ENCODE data around the gene PDZK1. TPM values are rescaled to one million over a fixed set of nuclear protein-coding genes. Genes with fewer than 3 reads are reported as not detected.

The PDZK1 gene
- total and polyA plus RNA-seq, 2 of the 8 experiments (the other 6 are each of a cell fraction or from before 2014, with no cell fraction given), result 0.17 TPM; not detected in 1

- no peak for DNase-seq (ENCODE audit: low read depth in 1 of 2, low spot score in 2 of 2)
- Histone ChIP-seq H3K4me1 (replicated peaks in 1 of 4; ENCODE audit: control insufficient read depth in 3 of 4, insufficient read depth in 4 of 4, low read length in 3 of 4) (peaks cover 0 to 10% (median 5%) of the 10 kb centered on the region in 4 experiments; a peak in 6 of 7 replicates), H3K27ac (ENCODE audit: low read depth, low read length) (no peak overlapping the region), H2BK5ac (ENCODE audit: low read depth, low read length) (no peak overlapping the region), H3K4me3 (ENCODE audit: extremely low read depth in 1 of 4, insufficient read depth in 2 of 4, low read depth in 3 of 4, low read length in 4 of 4) (no peak overlapping the region), H3K56ac (replicated peaks; ENCODE audit: insufficient read length, low read depth, low read length) (no peak overlapping the region), H4K20me1 (replicated peaks in 1 of 2; ENCODE audit: control insufficient read depth in 1 of 2, insufficient read depth in 2 of 2, low read length in 2 of 2) (no peaks in the 10 kb centered on the region), H3K9ac (replicated peaks in 1 of 4; ENCODE audit: extremely low read depth in 1 of 4, low read depth in 3 of 4, low read length in 3 of 4) (no peak overlapping the region), H3K14ac (ENCODE audit: insufficient read length) (no peak overlapping the region), H3K79me1 (ENCODE audit: low read depth, low read length) (no peaks in the 10 kb centered on the region), H3K4ac (replicated peaks; ENCODE audit: insufficient read length, low read depth, low read length) (no peak overlapping the region), H4K8ac (ENCODE audit: extremely low read depth, insufficient read depth, low read length) (no peak overlapping the region), H3K79me2 (ENCODE audit: control insufficient read depth in 1 of 2, insufficient read depth in 2 of 2, low read length in 2 of 2) (no peaks in the 10 kb centered on the region), H3K4me2 (ENCODE audit: insufficient read depth in 1 of 2, low read depth in 2 of 2, low read length in 2 of 2) (no peak overlapping the region), H2AK5ac (ENCODE audit: low read depth, low read length) (no peak overlapping the region), H4K91ac (replicated peaks; ENCODE audit: insufficient read length, low read length) (no peak overlapping the region), H2BK12ac (ENCODE audit: low read depth, low read length) (no peak overlapping the region), H2BK120ac (replicated peaks; ENCODE audit: low read depth, low read length) (no peak overlapping the region), H3K27me3 (replicated peaks in 1 of 4; ENCODE audit: control insufficient read depth in 3 of 4, extremely low read depth in 1 of 4, insufficient read depth in 3 of 4, low read length in 3 of 4) (no peaks in the 10 kb centered on the region), H3K9me3 (ENCODE audit: insufficient read depth in 2 of 2, low read depth in 1 of 2, low read length in 1 of 2) (no peaks in the 10 kb centered on the region), H3K23me2 (ENCODE audit: low read depth, low read length) (no peaks in the 10 kb centered on the region), H2AFZ (ENCODE audit: low read length) (no peak overlapping the region), H2BK15ac (ENCODE audit: low read length) (no peak overlapping the region), H3K36me3 (ENCODE audit: control insufficient read depth in 2 of 4, insufficient read depth in 4 of 4, low read length in 3 of 4) (no peaks in the 10 kb centered on the region), H3K18ac (ENCODE audit: extremely low read depth, low read length) (no peak overlapping the region), H3K23ac (ENCODE audit: insufficient read length) (no peak overlapping the region), H4K5ac (ENCODE audit: insufficient read length, low read depth, low read length) (no peak overlapping the region), H2BK20ac (ENCODE audit: low read length) (no peak overlapping the region)
- ChIA-PET CTCF (ENCODE audit: partially characterized antibody) (interaction anchor here (2.4 kb wide), 1 partner anchor 10 kb away, joined by 20 read pairs; no protein-coding TSS in a partner anchor), POLR2A (ENCODE audit: partially characterized antibody) (no interaction called here)
- TF ChIP-seq CHD1 (IDR thresholded peaks at IDR 0.05; ENCODE audit: low read depth, low read length) (no peak), RBBP5 (IDR thresholded peaks at IDR 0.05; ENCODE audit: borderline replicate concordance, low read depth, low read length) (no peak), CHD2 (IDR thresholded peaks at IDR 0.05; ENCODE audit: low read length) (no peak)
- no peak for FAIRE-seq
- WGBS, 2 experiments (ENCODE audit: extremely low coverage in 1 of 2, insufficient coverage in 1 of 2, insufficient read length in 1 of 2, insufficient replicate concordance in 2 of 2, low coverage in 1 of 2, low lambda C conversion rate in 2 of 2, missing lambda C conversion rate in 1 of 2), result 86% methylated on average over 4 of the region's 4 CpGs; no CpG with 5 or more reads in 1 of the 2 experiments
Observed at GRCh38 chr1:145710291-145711027, 3.3 kb upstream of the PDZK1 start.
